Spleen (tissue), 11 donors: Measurements from ENCODE around the gene UCHL5. TPM values are rescaled to one million over a fixed set of nuclear protein-coding genes. Genes with fewer than 3 reads are reported as not detected.

ENCODE experiments used
- DNase-seq: peaks from one replicate; pipeline ENCODE4 v3.0.0-alpha.2; 2020
- H3K27ac ChIP-seq, 8 donors: fragments of 200-600 bp; sonication (generic) in 7 of 8; 1 replicate in 4 of 8; 2 replicates in 4 of 8; pipeline versions ENCODE4 v1.5.0 to v1.8.0; 2016 to 2021; ENCODE audit warnings: inconsistent platforms in 4 of 8, mild to moderate bottlenecking in 4 of 8, moderate library complexity in 1 of 8
- H3K27me3 ChIP-seq, 7 donors: fragments of 200-600 bp; sonication (generic) in 6 of 7; replicated peaks in 1 of 7; 1 replicate in 4 of 7; 2 replicates in 3 of 7; pipeline versions ENCODE4 v1.5.0 to v1.8.0; 2016 to 2021; ENCODE audit warnings: inconsistent platforms in 3 of 7, mild to moderate bottlenecking in 1 of 7
- H3K36me3 ChIP-seq, 6 donors: fragments of 200-600 bp; sonication (generic) in 5 of 6; 1 replicate in 4 of 6; 2 replicates in 2 of 6; pipeline versions ENCODE4 v1.5.0 to v1.8.0; 2016 to 2021; ENCODE audit warnings: inconsistent platforms in 2 of 6
- H3K4me1 ChIP-seq, 6 donors: fragments of 200-600 bp; sonication (generic) in 5 of 6; 1 replicate in 3 of 6; 2 replicates in 3 of 6; pipeline versions ENCODE4 v1.5.0 to v1.8.0; 2016 to 2021; ENCODE audit warnings: inconsistent platforms in 3 of 6
- H3K4me3 ChIP-seq, 8 donors: fragments of 200-600 bp; sonication (generic) in 7 of 8; 1 replicate in 4 of 8; 2 replicates in 4 of 8; pipeline versions ENCODE4 v1.5.0 to v1.8.0; 2016 to 2021; ENCODE audit warnings: inconsistent platforms in 4 of 8, mild to moderate bottlenecking in 4 of 8, moderate library complexity in 2 of 8
- H3K9me3 ChIP-seq, 8 donors: fragments of 200-600 bp; sonication (generic) in 7 of 8; 1 replicate in 4 of 8; 2 replicates in 4 of 8; pipeline versions ENCODE4 v1.5.0 to v1.8.0; 2016 to 2021; ENCODE audit warnings: inconsistent platforms in 4 of 8
- POLR2A ChIP-seq, 3 donors: fragments of 450-650 bp; IDR thresholded peaks; one replicate each; pipeline ENCODE4 v1.5.1; 2017; ENCODE audit warnings: antibody characterized with exemption in 3 of 3, mild to moderate bottlenecking in 1 of 3
- POLR2AphosphoS5 ChIP-seq, 3 donors: sonication (generic); formaldehyde crosslinking; IDR thresholded peaks; one replicate each; pipeline ENCODE4 v1.5.1; 2017; ENCODE audit warnings: antibody characterized with exemption in 3 of 3
- WGBS, 5 donors: extraction: QIAGEN DNeasy Blood & Tissue Kit in 3 of 5; methylation state at CpG; one replicate each; pipeline versions ENCODE4 v1.1.5 to v1.1.7; 2013 to 2018; 5-methylcytosine and 5-hydroxymethylcytosine counted together
- intact Hi-C: fragments of 100-400 bp; cut with DNase I; formaldehyde crosslinking; loops from one replicate; pipeline ENCODE4 v1.15.0; 2023; ENCODE audit warnings: low total_unique reads
- polyA plus RNA-seq, 3 donors: library from polyadenylated mRNA; stranded (reverse); fragments of 200-250 nt; gene quantifications; one replicate each; pipeline ENCODE4 v1.2.1, GENCODE V29; 2013
- total RNA-seq, 7 donors: library from RNA; depleted of rRNA in 3 of 7; stranded (reverse); fragments of >200 nt in 3 of 7; fragmentation: NEBNext Ultra II Directional in 4 of 7; extraction: Animal tissue kit (Norgen Biotek cat#: 25700) in 4 of 7; gene quantifications; one replicate each; pipeline versions ENCODE4 v1.1.0 to v1.2.1, GENCODE V29; 2016 to 2021
- TF ChIP-seq, protein P1 (sequence below), 11 experiments: fragments of 200-600 bp in 7 of 11; fragments of 450-650 bp in 4 of 11; sonication (generic) in 4 of 11; IDR thresholded peaks in 8 of 11; conservative IDR thresholded peaks in 3 of 11; 1 replicate in 7 of 11; 2 replicates in 4 of 11; pipeline versions ENCODE4 v1.4.0 to v1.8.0; 2016 to 2021; ENCODE audit warnings: antibody characterized with exemption in 11 of 11, inconsistent platforms in 4 of 11, mild to moderate bottlenecking in 1 of 11
- donor health status: healthy with polysubstance abuse.
- donor health status: DM: no; HTN: no; CAD: no; lungs with moderate emphysema.
- donor health status: DM: no; HTN: no; CAD: no.
- donor health status: Bipolar disorder and iron deficiency.
- donor health status: healthy.
- donor health status: DM: no; HTN: no; CAD: no.
- donor health status: DM: yes; HTN: yes; CAD: no.

Gene UCHL5
- total and polyA plus RNA-seq, 10 donors = 9.9 to 41.7 (median 32.8) TPM

DNA sequence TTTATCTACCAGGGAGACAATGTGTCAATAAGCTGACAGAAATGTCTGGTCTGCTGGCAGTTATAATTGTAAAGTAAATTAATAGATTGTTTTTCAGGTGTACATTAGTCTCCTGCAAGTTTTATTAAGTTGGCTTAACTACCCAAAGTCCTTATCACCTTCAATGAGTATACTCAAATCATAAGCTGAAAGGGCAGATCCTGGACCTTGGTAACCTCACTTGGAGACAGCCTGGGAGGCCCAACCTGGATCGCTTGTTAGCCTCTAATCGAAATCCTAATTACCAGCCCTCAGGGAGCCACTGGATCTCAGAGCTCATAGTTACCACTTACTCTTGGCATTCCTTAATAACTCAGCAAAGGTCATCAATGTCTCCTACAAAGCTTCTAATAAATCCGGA is 49.7 kb downstream of the UCHL5 start:
- DNase-seq = no peak
- WGBS, 5 donors = 93 to 97% (median 95%) methylated on average over 3 of the region's 3 CpGs
- Histone ChIP-seq H3K9me3 (peaks cover 0 to 9% (median 7%) of the 10 kb centered on the region in 8 donors), H3K27me3 (no peaks in the 10 kb centered on the region), H3K27ac (no peak overlapping the region), H3K36me3 (peaks cover 0 to under 1% (median 0%) of the 10 kb centered on the region in 6 donors), H3K4me3 (no peak overlapping the region), H3K4me1 (peaks cover 0 to 3% (median 0%) of the 10 kb centered on the region in 6 donors)
- TF ChIP-seq POLR2A (IDR thresholded peaks at IDR 0.05) = no peak
- TF ChIP-seq, protein P1, sequence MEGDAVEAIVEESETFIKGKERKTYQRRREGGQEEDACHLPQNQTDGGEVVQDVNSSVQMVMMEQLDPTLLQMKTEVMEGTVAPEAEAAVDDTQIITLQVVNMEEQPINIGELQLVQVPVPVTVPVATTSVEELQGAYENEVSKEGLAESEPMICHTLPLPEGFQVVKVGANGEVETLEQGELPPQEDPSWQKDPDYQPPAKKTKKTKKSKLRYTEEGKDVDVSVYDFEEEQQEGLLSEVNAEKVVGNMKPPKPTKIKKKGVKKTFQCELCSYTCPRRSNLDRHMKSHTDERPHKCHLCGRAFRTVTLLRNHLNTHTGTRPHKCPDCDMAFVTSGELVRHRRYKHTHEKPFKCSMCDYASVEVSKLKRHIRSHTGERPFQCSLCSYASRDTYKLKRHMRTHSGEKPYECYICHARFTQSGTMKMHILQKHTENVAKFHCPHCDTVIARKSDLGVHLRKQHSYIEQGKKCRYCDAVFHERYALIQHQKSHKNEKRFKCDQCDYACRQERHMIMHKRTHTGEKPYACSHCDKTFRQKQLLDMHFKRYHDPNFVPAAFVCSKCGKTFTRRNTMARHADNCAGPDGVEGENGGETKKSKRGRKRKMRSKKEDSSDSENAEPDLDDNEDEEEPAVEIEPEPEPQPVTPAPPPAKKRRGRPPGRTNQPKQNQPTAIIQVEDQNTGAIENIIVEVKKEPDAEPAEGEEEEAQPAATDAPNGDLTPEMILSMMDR (IDR thresholded peaks at IDR 0.05 in 8 of 11, conservative IDR thresholded peaks at IDR 0.05 in 3 of 11) = no peak
- no peak for TF ChIP-seq POLR2AphosphoS5 (IDR thresholded peaks at IDR 0.05)
- intact Hi-C loops = no loop called here

DNA sequence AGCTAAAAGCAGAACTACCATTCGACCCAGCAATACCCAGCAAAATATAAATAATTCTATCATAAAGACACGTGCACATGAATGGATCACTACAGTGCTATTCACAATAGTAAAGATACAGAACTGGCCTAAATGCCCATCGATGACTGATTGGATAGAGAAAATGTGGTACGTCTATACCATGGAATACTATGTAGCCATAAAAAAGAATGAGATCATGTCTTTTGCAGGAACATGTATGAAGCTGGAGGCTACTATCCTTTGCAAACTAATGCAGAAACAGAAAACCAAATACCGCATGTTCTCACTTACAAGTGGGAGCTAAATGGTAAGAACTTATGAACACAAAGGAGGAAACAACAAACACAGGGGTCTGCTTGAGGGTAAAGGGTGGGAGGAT is 53.4 kb downstream of the UCHL5 start:
- no peaks in the 10 kb centered on the region for H3K4me1 ChIP-seq
- H3K36me3 ChIP-seq = peaks cover 0 to 23% (median 6%) of the 10 kb centered on the region in 6 donors
- WGBS, 5 donors = 91 to 98% (median 96%) methylated on average over 5 of the region's 5 CpGs
- intact Hi-C loops = no loop called here
- no peak overlapping the region for H3K4me3 ChIP-seq
- TF ChIP-seq POLR2A (IDR thresholded peaks at IDR 0.05) (no peak), POLR2AphosphoS5 (IDR thresholded peaks at IDR 0.05) (no peak)
- TF ChIP-seq, protein P1 (IDR thresholded peaks at IDR 0.05 in 8 of 11, conservative IDR thresholded peaks at IDR 0.05 in 3 of 11) = no peak
- no peaks in the 10 kb centered on the region for H3K27me3 ChIP-seq
- H3K27ac ChIP-seq = no peak overlapping the region
- no peak for DNase-seq
- H3K9me3 ChIP-seq = peaks cover 0 to 9% (median 7%) of the 10 kb centered on the region in 8 donors

DNA sequence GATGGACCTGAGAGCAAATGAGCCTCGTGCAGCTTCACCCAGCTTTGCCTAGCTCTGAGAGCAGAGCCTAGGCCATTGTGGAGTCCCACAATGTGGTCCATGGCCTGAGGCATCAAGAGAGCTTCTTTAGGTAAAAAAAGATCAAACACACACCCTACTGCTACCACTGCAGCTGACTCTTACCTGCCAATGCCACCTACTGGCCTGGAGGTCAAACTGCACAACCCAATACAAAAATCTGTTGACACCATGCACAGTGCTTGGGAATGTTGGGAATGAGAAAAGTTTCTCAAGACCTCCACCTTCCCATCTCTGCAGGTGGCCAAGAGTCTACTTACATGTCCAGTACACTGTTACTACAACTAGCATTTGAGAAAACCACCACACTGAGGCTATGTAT is 60.6 kb downstream of the UCHL5 start:
- H3K9me3 ChIP-seq = peaks cover 0 to 9% (median 5%) of the 10 kb centered on the region in 8 donors
- H3K36me3 ChIP-seq = peaks cover 0 to 46% (median 12%) of the 10 kb centered on the region in 6 donors
- peak overlapping the region in 2 of 8 donors; percentile 23 to 48 for H3K27ac ChIP-seq
- H3K4me1 ChIP-seq = no peaks in the 10 kb centered on the region
- WGBS, 5 donors = 92 to 100% (median 100%) methylated on average over 1 of the region's 1 CpG
- TF ChIP-seq POLR2AphosphoS5 (IDR thresholded peaks at IDR 0.05) (peak in 1 of 3 donors; percentile 37), POLR2A (IDR thresholded peaks at IDR 0.05) (no peak)
- TF ChIP-seq, protein P1 (IDR thresholded peaks at IDR 0.05 in 8 of 11, conservative IDR thresholded peaks at IDR 0.05 in 3 of 11) = peak in 9 of 11 experiments; percentile 8 to 66 (median 38)
- no peak overlapping the region for H3K4me3 ChIP-seq
- H3K27me3 ChIP-seq = no peaks in the 10 kb centered on the region
- no peak for DNase-seq
- intact Hi-C loops = no loop called here

DNA sequence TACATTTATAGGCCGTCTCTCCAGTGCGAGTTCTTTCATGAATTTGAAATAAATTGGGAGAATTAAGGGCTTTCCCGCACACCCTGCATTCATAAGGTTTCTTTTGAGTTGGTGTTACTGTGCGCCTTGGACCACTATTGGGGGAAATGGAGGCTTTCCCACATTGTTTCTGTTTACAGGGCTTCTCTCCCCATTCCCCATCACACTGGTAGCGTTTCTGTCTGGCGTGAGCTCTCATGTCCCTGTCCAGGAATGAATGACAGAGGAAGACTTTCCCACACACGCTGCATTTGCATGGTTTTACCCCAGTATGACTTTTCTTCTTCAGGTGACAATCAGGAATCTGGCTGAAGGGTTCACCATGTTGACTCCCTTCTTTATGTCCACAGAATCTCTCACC is 65.0 kb downstream of the UCHL5 start:
- Histone ChIP-seq H3K4me1 (no peaks in the 10 kb centered on the region), H3K27me3 (no peaks in the 10 kb centered on the region), H3K9me3 (peaks cover 0 to 9% (median 5%) of the 10 kb centered on the region in 8 donors), H3K4me3 (no peak overlapping the region), H3K27ac (no peak overlapping the region), H3K36me3 (peaks cover 0 to 33% (median 7%) of the 10 kb centered on the region in 6 donors)
- TF ChIP-seq, protein P1 (IDR thresholded peaks at IDR 0.05 in 8 of 11, conservative IDR thresholded peaks at IDR 0.05 in 3 of 11) = no peak
- TF ChIP-seq POLR2A (IDR thresholded peaks at IDR 0.05) (no peak), POLR2AphosphoS5 (IDR thresholded peaks at IDR 0.05) (no peak)
- intact Hi-C loops = no loop called here
- no peak for DNase-seq
- WGBS, 5 donors = 95 to 99% (median 99%) methylated on average over 7 of the region's 7 CpGs
